PC-3 (cell line): Measurements from ENCODE around the gene TRAK1.

ENCODE experiments used
- CTCF ChIP-seq: fragments of 300-600 bp; sonication (generic); conservative IDR thresholded peaks from 2 replicates; pipeline ENCODE4 v1.5.1; 2017; ENCODE audit warnings: antibody characterized with exemption, low read depth, mild to moderate bottlenecking, low read length
- EZH2 ChIP-seq: fragments of 300-600 bp; sonication (generic); IDR thresholded peaks from one replicate; pipeline ENCODE4 v1.6.1; 2017; ENCODE audit warnings: antibody characterized with exemption, mild to moderate bottlenecking, low read length; ENCODE audit not compliant: unreplicated experiment
- EZH2phosphoT487 ChIP-seq: fragments of 300-600 bp; sonication (generic); IDR thresholded peaks from 2 replicates; pipeline ENCODE4 v1.6.1; 2018; ENCODE audit warnings: mild to moderate bottlenecking, antibody characterized with exemption, low read length, borderline replicate concordance

- TF ChIP-seq CTCF (no peak), EZH2 (no peak), EZH2phosphoT487 (no peak)
These were observed 103.9 kb downstream of the TRAK1 start for GRCh38 chr3:42194943-42195510.
